HEK293T (cell line): ENCODE measurements around the gene TSGA10.
"Not testable (repeated sequence)": the region's sequence is repeated elsewhere in the genome, so short reads cannot be mapped to it uniquely, and the experiment has no call there.

Experiments used
- FOXA1 ChIP-seq: fragments of 450-650 bp; IDR thresholded peaks from 2 replicates; pipeline ENCODE4 v1.6.1; 2016; ENCODE audit warnings: mild to moderate bottlenecking
- FOXK2 ChIP-seq: fragments of 450-650 bp; IDR thresholded peaks from 2 replicates; pipeline ENCODE4 v1.6.1; 2016; ENCODE audit warnings: mild to moderate bottlenecking

- not testable (repeated sequence) for TF ChIP-seq FOXA1, FOXK2
These were observed 166.0 kb downstream of the TSGA10 start for GRCh38 chr2:98988695-98989094.
